ENCODE measurements around the gene VANGL1.

Gene VANGL1

GRCh38 chr1:115685029-115685705 is 43.4 kb downstream of the VANGL1 start:
- DNase-seq (ENCODE audit: low read depth, low spot score) = no peak
- no peak overlapping the region for H3K4me3 ChIP-seq (ENCODE audit: low read length)

- no peak overlapping the region for H3K4me3 ChIP-seq (ENCODE audit: low read length)
- DNase-seq (ENCODE audit: low read depth, low spot score) = no peak
These were observed 46.0 kb downstream of the VANGL1 start for GRCh38 chr1:115687744-115688143.

GRCh38 chr1:115690972-115691371 is 49.2 kb downstream of the VANGL1 start:
- H3K4me3 ChIP-seq (ENCODE audit: low read length) = no peak overlapping the region
- no peak for DNase-seq (ENCODE audit: low read depth, low spot score)

GRCh38 chr1:115692224-115692623 is 50.5 kb downstream of the VANGL1 start:
- no peak overlapping the region for H3K4me3 ChIP-seq (ENCODE audit: low read length)
- DNase-seq (ENCODE audit: low read depth, low spot score) = no peak

GRCh38 chr1:115694805-115695204 is 53.0 kb downstream of the VANGL1 start:
- no peak for DNase-seq (ENCODE audit: low read depth, low spot score)

GRCh38 chr1:115697619-115698018 is 55.8 kb downstream of the VANGL1 start:
- H3K4me3 ChIP-seq (ENCODE audit: low read length) = no peak overlapping the region
- DNase-seq (ENCODE audit: low read depth, low spot score) = no peak

More at GRCh38 chr1:115694805-115695204, 53.0 kb downstream of the VANGL1 start:
- no peak overlapping the region for H3K4me3 ChIP-seq (ENCODE audit: low read length)

GRCh38 chr1:115701090-115701489 is 59.3 kb downstream of the VANGL1 start:
- no peak overlapping the region for H3K4me3 ChIP-seq (ENCODE audit: low read length)
- DNase-seq (ENCODE audit: low read depth, low spot score) = no peak

GRCh38 chr1:115702959-115703358 is 61.2 kb downstream of the VANGL1 start:
- DNase-seq (ENCODE audit: low read depth, low spot score) = no peak
- H3K4me3 ChIP-seq (ENCODE audit: low read length) = no peak overlapping the region

- H3K4me3 ChIP-seq (ENCODE audit: low read length) = no peak overlapping the region
- DNase-seq (ENCODE audit: low read depth, low spot score) = no peak
These were observed 63.5 kb downstream of the VANGL1 start for GRCh38 chr1:115705085-115705951.

GRCh38 chr1:115705963-115706362 is 64.2 kb downstream of the VANGL1 start:
- H3K4me3 ChIP-seq (ENCODE audit: low read length) = no peak overlapping the region
- no peak for DNase-seq (ENCODE audit: low read depth, low spot score)

GRCh38 chr1:115706587-115707425 is 65.0 kb downstream of the VANGL1 start:
- H3K4me3 ChIP-seq (ENCODE audit: low read length) = no peak overlapping the region
- peak; percentile 78 for DNase-seq (ENCODE audit: low read depth, low spot score)

GRCh38 chr1:115710859-115711624 is 69.3 kb downstream of the VANGL1 start:
- DNase-seq (ENCODE audit: low read depth, low spot score) = peak; percentile 93
- no peak overlapping the region for H3K4me3 ChIP-seq (ENCODE audit: low read length)

- no peak overlapping the region for H3K4me3 ChIP-seq (ENCODE audit: low read length)
- DNase-seq (ENCODE audit: low read depth, low spot score) = no peak
These were observed 71.3 kb downstream of the VANGL1 start for GRCh38 chr1:115712911-115713609.

GRCh38 chr1:115713906-115714305 is 72.1 kb downstream of the VANGL1 start:
- H3K4me3 ChIP-seq (ENCODE audit: low read length) = no peak overlapping the region

GRCh38 chr1:115714572-115715141 is 72.9 kb downstream of the VANGL1 start:
- H3K4me3 ChIP-seq (ENCODE audit: low read length) = no peak overlapping the region
- DNase-seq (ENCODE audit: low read depth, low spot score) = no peak

More at GRCh38 chr1:115713906-115714305, 72.1 kb downstream of the VANGL1 start:
- DNase-seq (ENCODE audit: low read depth, low spot score) = no peak

GRCh38 chr1:115717541-115717940 is 75.8 kb downstream of the VANGL1 start:
- DNase-seq (ENCODE audit: low read depth, low spot score) = peak; percentile 50

GRCh38 chr1:115718011-115718754 is 76.4 kb downstream of the VANGL1 start:
- H3K4me3 ChIP-seq (ENCODE audit: low read length) = no peak overlapping the region

More at GRCh38 chr1:115717541-115717940, 75.8 kb downstream of the VANGL1 start:
- H3K4me3 ChIP-seq (ENCODE audit: low read length) = no peak overlapping the region

More at GRCh38 chr1:115718011-115718754, 76.4 kb downstream of the VANGL1 start:
- DNase-seq (ENCODE audit: low read depth, low spot score) = peak; percentile 69

All from Jurkat, Clone E6-1 (cell line).